Stomach smooth muscle (tissue), 2 donors: ENCODE data around the gene ZNF263.
"Not testable (repeated sequence)": the region's sequence is repeated elsewhere in the genome, so short reads cannot be mapped to it uniquely, and the experiment has no call there.

Source experiments
- H3K27ac ChIP-seq: one replicate; pipeline ENCODE4 v1.7.0; 2013; ENCODE audit warnings: mild to moderate bottlenecking, low read length, inconsistent platforms
- H3K27me3 ChIP-seq, 2 donors: one replicate each; pipeline ENCODE4 v1.7.0; 2013; ENCODE audit warnings: low read length in 2 of 2; ENCODE audit not compliant: insufficient read depth in 2 of 2, control insufficient read depth in 1 of 2
- H3K36me3 ChIP-seq, 2 donors: one replicate each; pipeline ENCODE4 v1.7.0; 2013; ENCODE audit warnings: low read length in 2 of 2; ENCODE audit not compliant: control insufficient read depth in 2 of 2, insufficient read depth in 2 of 2
- H3K4me1 ChIP-seq: one replicate; pipeline ENCODE4 v1.7.0; 2013; ENCODE audit warnings: low read length; ENCODE audit not compliant: control insufficient read depth, insufficient read depth
- H3K4me3 ChIP-seq, 2 donors: one replicate each; pipeline ENCODE4 v1.7.0; 2013; ENCODE audit warnings: low read length in 2 of 2
- H3K9ac ChIP-seq, 2 donors: one replicate each; pipeline ENCODE4 v1.7.0; 2013; ENCODE audit warnings: low read length in 2 of 2, mild to moderate bottlenecking in 1 of 2
- H3K9me3 ChIP-seq, 2 donors: one replicate each; pipeline ENCODE4 v1.7.0; 2013; ENCODE audit warnings: low read length in 2 of 2; ENCODE audit not compliant: control insufficient read depth in 2 of 2
- donor health status: healthy.
- donor health status: Pancreatic carcinoma.

Gene ZNF263

GRCh38 chr16:3268294-3268693 lies 15.0 kb upstream of the ZNF263 start:
- Histone ChIP-seq H3K4me3 (no peak overlapping the region), H3K27me3 (no peaks in the 10 kb centered on the region), H3K27ac (no peak overlapping the region), H3K9me3 (no peaks in the 10 kb centered on the region), H3K4me1 (peaks cover 5% of the 10 kb centered on the region), H3K9ac (no peak overlapping the region), H3K36me3 (peaks cover 3 to 10% of the 10 kb centered on the region in 2 donors)

- H3K27me3 ChIP-seq, H3K36me3 ChIP-seq, H3K9me3 ChIP-seq, H3K4me1 ChIP-seq, H3K4me3 ChIP-seq, H3K27ac ChIP-seq, H3K9ac ChIP-seq: not testable (repeated sequence)
Measured at GRCh38 chr16:3270718-3271117, 12.6 kb upstream of the ZNF263 start.

GRCh38 chr16:3271281-3271680 lies 12.0 kb upstream of the ZNF263 start:
- not testable (repeated sequence) for H3K9me3 ChIP-seq, H3K27me3 ChIP-seq, H3K27ac ChIP-seq, H3K4me3 ChIP-seq, H3K9ac ChIP-seq, H3K4me1 ChIP-seq, H3K36me3 ChIP-seq

- H3K36me3 ChIP-seq, result no peaks in the 10 kb centered on the region
- no peaks in the 10 kb centered on the region for H3K9me3 ChIP-seq
- no peak overlapping the region for H3K9ac ChIP-seq
- no peak overlapping the region for H3K27ac ChIP-seq
- H3K27me3 ChIP-seq, result no peaks in the 10 kb centered on the region
- H3K4me3 ChIP-seq, result no peak overlapping the region
- H3K4me1 ChIP-seq, result no peaks in the 10 kb centered on the region
Measured at GRCh38 chr16:3274490-3274889, 8.8 kb upstream of the ZNF263 start.

GRCh38 chr16:3274947-3275346 lies 8.3 kb upstream of the ZNF263 start:
- Histone ChIP-seq H3K9me3 (no peaks in the 10 kb centered on the region), H3K4me3 (no peak overlapping the region), H3K9ac (no peak overlapping the region), H3K36me3 (no peaks in the 10 kb centered on the region), H3K4me1 (no peaks in the 10 kb centered on the region), H3K27ac (no peak overlapping the region), H3K27me3 (no peaks in the 10 kb centered on the region)

- Histone ChIP-seq H3K4me1 (no peaks in the 10 kb centered on the region), H3K9ac (no peak overlapping the region), H3K36me3 (no peaks in the 10 kb centered on the region), H3K27me3 (no peaks in the 10 kb centered on the region), H3K4me3 (no peak overlapping the region), H3K27ac (no peak overlapping the region), H3K9me3 (no peaks in the 10 kb centered on the region)
Measured at GRCh38 chr16:3276679-3277078, 6.6 kb upstream of the ZNF263 start.

- H3K27me3 ChIP-seq, result no peaks in the 10 kb centered on the region
- no peak overlapping the region for H3K9ac ChIP-seq
- H3K9me3 ChIP-seq, result peaks cover 0 to 10% of the 10 kb centered on the region in 2 donors
- peaks cover 22% of the 10 kb centered on the region for H3K4me1 ChIP-seq
- H3K27ac ChIP-seq, result no peak overlapping the region
- no peak overlapping the region for H3K4me3 ChIP-seq
- H3K36me3 ChIP-seq, result peaks cover 7 to 14% of the 10 kb centered on the region in 2 donors
Measured at GRCh38 chr16:3281222-3281820, 2.0 kb upstream of the ZNF263 start.

- Histone ChIP-seq H3K4me3 (peak overlapping the region; percentile 99), H3K27ac (peak overlapping the region; percentile 100), H3K4me1 (peaks cover 22% of the 10 kb centered on the region), H3K9me3 (peaks cover 0 to 10% of the 10 kb centered on the region in 2 donors), H3K27me3 (no peaks in the 10 kb centered on the region), H3K9ac (peak overlapping the region; percentile 93 to 99), H3K36me3 (peaks cover 12 to 18% of the 10 kb centered on the region in 2 donors)
Measured at GRCh38 chr16:3282103-3282729, 1.1 kb upstream of the ZNF263 start.

- no peaks in the 10 kb centered on the region for H3K27me3 ChIP-seq
- peaks cover 19 to 24% of the 10 kb centered on the region in 2 donors for H3K36me3 ChIP-seq
- H3K9me3 ChIP-seq, result peaks cover 0 to 20% of the 10 kb centered on the region in 2 donors
- H3K9ac ChIP-seq, result peak overlapping the region; percentile 87 to 93
- H3K4me1 ChIP-seq, result peaks cover 22% of the 10 kb centered on the region
- peak overlapping the region; percentile 100 for H3K27ac ChIP-seq
- peak overlapping the region; percentile 99 for H3K4me3 ChIP-seq
Measured at GRCh38 chr16:3283543-3284447, 504 bp downstream of the ZNF263 start.

GRCh38 chr16:3285131-3285530 lies 1.8 kb downstream of the ZNF263 start:
- Histone ChIP-seq H3K27me3 (no peaks in the 10 kb centered on the region), H3K27ac (no peak overlapping the region), H3K4me1 (peaks cover 22% of the 10 kb centered on the region), H3K9me3 (peaks cover 7 to 33% of the 10 kb centered on the region in 2 donors), H3K9ac (no peak overlapping the region), H3K4me3 (peak overlapping the region; percentile 99), H3K36me3 (peaks cover 32 to 38% of the 10 kb centered on the region in 2 donors)
